ENCODE data around the gene AURKB.

DNA sequence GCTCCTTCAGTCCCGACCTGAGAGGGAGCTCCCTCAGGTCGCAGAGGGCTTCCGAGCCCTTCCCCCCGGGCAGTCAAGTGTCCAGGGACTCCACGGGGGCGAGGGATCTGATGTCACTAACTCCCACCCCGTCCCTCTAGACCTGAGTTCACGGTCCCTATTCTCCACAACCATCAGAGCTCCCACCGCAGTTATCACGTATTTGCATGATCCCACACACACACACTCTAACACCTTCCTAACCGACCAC lies 54.5 kb downstream of the AURKB start:
- TF ChIP-seq CTCF (IDR thresholded peaks at IDR 0.05; ENCODE audit: insufficient read depth, low read depth, low read length) (no peak), EZH2 (IDR thresholded peaks at IDR 0.05; ENCODE audit: insufficient read depth, low read length) (no peak)
